IPS DF 6.9 (cell line): ENCODE measurements around the gene DUSP28.

Experiments used
- DNase-seq: peaks from one replicate; pipeline ENCODE4 v3.0.0-alpha.2; 2013; ENCODE audit warnings: low read depth, low spot score
- H3K27ac ChIP-seq: one replicate; pipeline ENCODE4 v1.5.1; 2013; ENCODE audit warnings: low read length, control low read depth
- H3K27me3 ChIP-seq: 2 replicates; pipeline ENCODE4 v1.6.1; 2013; ENCODE audit warnings: mild to moderate bottlenecking, low read length; ENCODE audit not compliant: control insufficient read depth, insufficient read depth
- H3K36me3 ChIP-seq: 2 replicates; pipeline ENCODE4 v1.6.1; 2013; ENCODE audit warnings: low read length; ENCODE audit not compliant: control insufficient read depth, insufficient read depth
- H3K4me1 ChIP-seq: 2 replicates; pipeline ENCODE4 v1.6.1; 2013; ENCODE audit warnings: low read length; ENCODE audit not compliant: control insufficient read depth, insufficient read depth
- H3K4me3 ChIP-seq: 2 replicates; pipeline ENCODE4 v1.5.1; 2013; ENCODE audit warnings: mild to moderate bottlenecking, low read length
- H3K9me3 ChIP-seq: 2 replicates; pipeline ENCODE4 v1.6.1; 2013; ENCODE audit warnings: low read length, inconsistent platforms; ENCODE audit not compliant: control insufficient read depth, insufficient read depth
- WGBS: extraction: QIAGEN DNeasy Blood & Tissue Kit; methylation state at CpG from one replicate; pipeline ENCODE4 v1.1.7; 2013; ENCODE audit warnings: mixed read lengths, missing lambda C conversion rate; ENCODE audit not compliant: insufficient read length, insufficient coverage; 5-methylcytosine and 5-hydroxymethylcytosine counted together

The DUSP28 gene

DNA sequence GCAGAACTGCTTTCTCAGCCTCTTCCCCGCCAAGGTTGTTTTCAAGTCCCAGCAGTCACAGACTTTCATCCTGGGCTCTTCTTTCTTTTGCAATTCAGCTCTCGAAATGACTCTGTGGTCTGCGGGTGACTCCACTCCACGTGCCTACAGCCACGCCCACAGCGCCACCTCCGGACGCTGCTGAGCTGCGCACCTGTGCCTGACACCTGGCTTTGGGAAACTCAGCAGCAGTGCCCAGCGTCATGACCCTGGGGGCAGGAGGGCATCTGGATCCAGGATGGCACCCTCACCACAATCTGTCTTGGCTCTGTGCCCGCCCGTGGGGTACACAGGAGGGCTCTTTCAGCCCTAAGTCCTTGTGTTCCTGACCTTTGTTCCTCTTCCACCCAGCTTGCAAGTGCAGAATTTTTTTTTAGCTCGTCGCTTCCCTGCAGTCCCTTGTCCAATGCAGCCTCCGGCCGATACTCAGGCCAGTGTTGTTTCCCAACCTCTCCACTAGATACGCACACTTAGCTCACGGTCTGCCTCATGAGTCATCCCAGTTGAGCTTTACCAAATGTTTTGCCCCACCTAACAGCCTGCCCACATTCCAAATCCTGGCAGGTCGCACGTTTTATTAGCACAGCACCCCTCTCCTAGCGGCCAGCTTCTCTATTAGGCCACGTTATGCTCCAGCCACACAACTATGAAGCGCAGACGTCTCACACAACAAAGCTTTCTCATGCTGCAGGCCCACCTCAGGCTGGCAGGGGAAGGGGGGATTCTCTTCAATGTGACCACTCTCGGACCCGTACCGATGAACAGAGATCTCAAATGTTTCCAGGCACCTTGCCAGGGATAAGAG is 19.8 kb downstream of the DUSP28 start:
- no peaks in the 10 kb centered on the region for H3K27me3 ChIP-seq
- no peaks in the 10 kb centered on the region for H3K9me3 ChIP-seq
- WGBS: no CpG with 5 or more reads among the region's 27 CpGs
- H3K4me1 ChIP-seq: peaks cover 4% of the 10 kb centered on the region
- no peak overlapping the region for H3K4me3 ChIP-seq
- H3K36me3 ChIP-seq: no peaks in the 10 kb centered on the region
- no peak overlapping the region for H3K27ac ChIP-seq
- no peak for DNase-seq

DNA sequence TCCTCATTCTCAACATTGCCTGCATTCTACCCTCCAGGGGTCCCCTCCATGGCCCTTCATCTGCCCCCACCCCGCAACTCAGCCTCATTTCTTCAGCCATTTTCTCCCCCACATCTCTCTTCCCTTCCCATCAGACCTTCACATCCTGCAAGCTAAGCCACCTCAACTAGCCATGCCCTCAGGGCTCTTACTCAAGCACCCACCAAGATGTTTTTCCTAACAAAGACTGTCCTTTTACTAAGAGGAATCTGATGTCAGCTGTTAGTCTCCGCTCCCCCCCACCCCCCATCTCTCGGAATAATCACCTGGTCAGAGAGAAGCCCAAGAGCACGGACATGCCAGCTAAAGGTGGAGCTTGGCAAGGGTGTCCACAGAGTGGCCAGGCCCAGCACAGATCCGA is 21.7 kb downstream of the DUSP28 start:
- Histone ChIP-seq H3K9me3 (no peaks in the 10 kb centered on the region), H3K36me3 (no peaks in the 10 kb centered on the region), H3K4me1 (peaks cover 7% of the 10 kb centered on the region), H3K4me3 (no peak overlapping the region), H3K27ac (no peak overlapping the region), H3K27me3 (no peaks in the 10 kb centered on the region)
- no CpG with 5 or more reads among the region's 5 CpGs for WGBS
- DNase-seq: no peak

DNA sequence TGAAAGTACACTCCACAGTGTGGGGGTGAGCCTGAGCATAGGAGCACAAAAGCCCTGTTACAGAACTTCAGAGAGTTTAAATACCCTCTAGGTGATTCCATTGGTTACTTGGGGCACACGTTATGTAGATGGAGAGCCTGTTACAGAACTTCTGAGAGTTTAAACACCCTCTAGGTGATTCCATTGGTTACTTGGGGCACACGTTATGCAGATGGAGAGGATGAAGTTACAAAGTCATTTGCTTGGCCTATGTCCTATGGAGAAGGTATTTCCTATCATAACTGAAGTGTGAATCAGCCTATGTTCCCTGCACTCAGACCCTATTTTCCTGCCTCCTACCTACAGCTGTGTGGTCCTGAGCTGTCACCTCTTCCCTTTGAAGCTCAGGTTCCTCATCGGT is 22.6 kb downstream of the DUSP28 start:
- Histone ChIP-seq H3K36me3 (no peaks in the 10 kb centered on the region), H3K27me3 (no peaks in the 10 kb centered on the region), H3K4me3 (no peak overlapping the region), H3K9me3 (no peaks in the 10 kb centered on the region), H3K4me1 (peaks cover 8% of the 10 kb centered on the region), H3K27ac (no peak overlapping the region)
- no CpG with 5 or more reads among the region's 3 CpGs for WGBS
- DNase-seq: no peak

DNA sequence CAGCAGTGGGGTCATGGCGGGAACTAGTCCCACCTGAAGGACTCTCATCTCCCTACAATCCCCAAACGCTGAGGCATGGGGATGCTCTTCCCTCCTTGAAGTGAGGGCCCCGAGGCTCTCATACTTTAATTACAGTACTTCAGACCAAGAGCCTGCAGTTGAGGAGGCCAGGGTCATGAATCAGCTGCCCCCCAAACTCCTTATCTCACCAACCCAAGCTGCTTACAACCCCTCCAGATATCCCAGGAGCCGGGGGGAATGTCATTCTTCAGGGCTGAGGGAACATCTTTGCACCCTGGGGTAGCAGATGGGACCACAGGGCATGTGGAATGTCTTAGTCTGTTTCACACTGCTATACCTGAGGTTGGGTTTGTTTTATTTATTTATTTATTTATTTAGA is 23.6 kb downstream of the DUSP28 start:
- H3K9me3 ChIP-seq: no peaks in the 10 kb centered on the region
- no peak overlapping the region for H3K4me3 ChIP-seq
- DNase-seq: no peak
- peaks cover 10% of the 10 kb centered on the region for H3K4me1 ChIP-seq
- WGBS: no CpG with 5 or more reads among the region's 4 CpGs
- H3K27me3 ChIP-seq: no peaks in the 10 kb centered on the region
- H3K27ac ChIP-seq: no peak overlapping the region
- no peaks in the 10 kb centered on the region for H3K36me3 ChIP-seq

DNA sequence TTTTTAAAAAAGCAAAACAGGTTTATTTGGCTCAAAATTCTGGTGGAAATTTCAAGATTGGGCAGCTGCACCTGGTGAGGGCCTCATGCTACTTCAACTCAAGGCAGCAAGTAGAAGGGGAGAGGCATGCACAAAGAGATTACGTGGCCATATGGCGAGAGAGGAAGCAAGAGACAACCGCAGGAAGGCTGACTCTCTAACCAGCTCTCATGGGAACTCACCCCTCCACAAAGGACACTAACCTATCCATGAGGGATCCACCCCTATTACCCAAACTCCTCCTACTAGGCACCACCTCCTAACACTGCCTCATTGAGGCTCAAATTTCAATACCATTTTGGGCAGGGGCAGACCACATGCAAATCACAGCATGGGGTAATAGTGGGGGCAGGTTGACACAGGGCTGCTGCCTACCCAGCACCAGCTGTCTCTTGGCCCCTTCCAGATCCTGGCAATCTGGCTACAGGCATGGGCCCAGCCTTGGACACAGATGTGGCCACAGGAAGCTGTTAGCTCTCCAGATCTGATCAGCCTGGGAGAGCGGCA is 24.4 kb downstream of the DUSP28 start:
- H3K4me3 ChIP-seq: no peak overlapping the region
- no peak for DNase-seq
- no CpG with 5 or more reads among the region's 4 CpGs for WGBS

DNA sequence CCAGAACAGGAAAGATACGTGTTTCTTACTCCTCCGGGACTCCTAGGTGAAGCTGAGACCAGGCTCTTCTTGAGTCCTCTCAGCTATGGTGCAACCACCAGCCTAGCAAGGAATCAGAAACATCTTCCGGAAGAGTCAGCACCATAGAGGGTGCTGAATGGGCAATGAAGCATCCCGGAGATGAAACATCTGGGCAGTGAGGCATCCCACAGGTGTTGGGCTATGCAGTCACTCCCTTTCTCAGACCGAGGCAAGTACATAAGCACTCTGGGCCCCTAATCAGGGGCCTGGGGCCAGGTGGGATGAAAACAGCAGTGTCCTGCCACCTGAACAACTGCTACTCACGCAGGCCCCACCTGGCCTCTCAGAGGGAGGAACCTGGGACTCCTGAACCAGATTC is 24.9 kb downstream of the DUSP28 start:
- WGBS: no CpG with 5 or more reads among the region's 6 CpGs
- Histone ChIP-seq H3K4me1 (peaks cover 8% of the 10 kb centered on the region), H3K9me3 (no peaks in the 10 kb centered on the region), H3K36me3 (peaks cover 3% of the 10 kb centered on the region; the same call in 1 of the 2 replicates), H3K27ac (no peak overlapping the region), H3K4me3 (peak overlapping the region; percentile 96; the same call in 1 of the 2 replicates), H3K27me3 (no peaks in the 10 kb centered on the region)
- DNase-seq: no peak

More for the DNA sequence above, 24.4 kb downstream of the DUSP28 start:
- peaks cover 9% of the 10 kb centered on the region for H3K4me1 ChIP-seq
- peaks cover 3% of the 10 kb centered on the region; the same call in 1 of the 2 replicates for H3K36me3 ChIP-seq
- H3K9me3 ChIP-seq: no peaks in the 10 kb centered on the region
- H3K27ac ChIP-seq: no peak overlapping the region
- H3K27me3 ChIP-seq: no peaks in the 10 kb centered on the region

DNA sequence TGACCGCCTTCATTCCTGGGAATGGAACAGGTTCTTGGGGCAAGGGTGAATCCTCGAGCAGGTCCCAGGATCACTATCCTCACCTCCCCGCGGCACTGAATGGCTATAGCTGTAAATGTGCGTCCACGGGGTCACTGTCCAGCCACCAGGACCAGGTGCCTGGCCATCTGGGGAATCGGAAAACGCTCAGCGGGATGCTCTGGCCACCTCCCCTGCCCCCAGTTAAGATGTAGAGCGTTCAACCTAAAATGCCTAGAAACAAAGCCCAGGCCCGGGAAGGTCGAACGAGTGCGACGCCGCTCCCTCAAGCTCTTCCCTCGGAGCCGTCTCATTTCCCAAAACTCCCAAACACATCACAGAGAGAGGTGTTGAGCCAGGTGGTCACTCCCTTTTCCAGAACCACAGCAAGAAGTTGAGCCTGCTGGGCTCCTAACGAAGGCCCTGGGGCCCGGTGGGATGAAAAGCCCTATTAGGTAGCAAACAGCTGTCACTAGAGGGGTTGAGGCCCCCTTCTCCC is 25.6 kb downstream of the DUSP28 start:
- DNase-seq: no peak
- no peak overlapping the region for H3K27ac ChIP-seq
- H3K9me3 ChIP-seq: no peaks in the 10 kb centered on the region
- H3K4me1 ChIP-seq: peaks cover 8% of the 10 kb centered on the region
- peak overlapping the region; percentile 96 for H3K4me3 ChIP-seq
- WGBS: no CpG with 5 or more reads among the region's 20 CpGs
- H3K36me3 ChIP-seq: peaks cover 3% of the 10 kb centered on the region; the same call in 1 of the 2 replicates
- H3K27me3 ChIP-seq: no peaks in the 10 kb centered on the region

DNA sequence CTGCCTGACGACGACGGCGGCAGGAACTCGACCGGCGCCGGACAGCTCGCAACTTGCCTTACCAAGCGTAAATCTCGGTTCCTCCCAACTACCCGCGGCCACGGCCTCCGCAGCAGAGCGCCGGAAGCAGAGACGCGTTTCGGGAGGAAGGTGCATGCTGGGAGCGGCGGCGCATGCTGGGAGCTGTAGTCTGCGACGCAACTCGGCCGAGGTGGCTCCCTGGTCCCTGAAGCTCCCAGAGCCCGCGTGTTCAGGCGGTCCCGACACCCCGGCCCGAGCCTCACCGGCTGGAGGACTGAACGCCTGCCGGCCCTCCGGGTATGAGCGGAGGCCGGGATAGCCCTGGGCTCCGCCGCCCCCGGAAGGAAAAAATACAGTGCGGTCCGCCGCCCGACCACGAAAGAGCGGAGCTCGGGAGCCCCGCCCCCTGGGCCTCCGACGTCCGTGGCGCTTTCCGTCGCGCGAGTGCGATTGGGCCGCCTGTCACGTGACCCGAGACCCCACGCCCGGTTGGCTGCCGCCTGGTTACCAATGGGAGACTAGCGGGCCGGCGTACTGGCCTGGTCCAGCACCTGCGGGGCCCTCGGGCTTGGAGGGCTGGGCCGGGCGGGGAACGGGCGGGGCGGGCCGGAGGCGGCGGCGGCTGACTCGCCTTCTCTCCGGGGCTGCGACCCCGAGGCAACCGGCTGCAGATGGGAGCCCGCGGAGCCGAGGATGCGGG is 26.2 kb downstream of the DUSP28 start, which contains the start of gene CAPN10:
CAPN10 (plus strand) TSS at position 537 of the 721 bp plus-strand sequence; CDS start at position 715, 178 bp downstream.
- Histone ChIP-seq H3K4me1 (peaks cover 8% of the 10 kb centered on the region), H3K27ac (no peak within 1 kb of the TSS), H3K4me3 (peak within 1 kb of the TSS; percentile 96), H3K9me3 (no peaks in the 10 kb centered on the region), H3K27me3 (no peaks in the 10 kb centered on the region), H3K36me3 (peaks cover 3% of the 10 kb centered on the region; the same call in 1 of the 2 replicates)
- peak; percentile 80 for DNase-seq
- no CpG with 5 or more reads among the region's 88 CpGs for WGBS

DNA sequence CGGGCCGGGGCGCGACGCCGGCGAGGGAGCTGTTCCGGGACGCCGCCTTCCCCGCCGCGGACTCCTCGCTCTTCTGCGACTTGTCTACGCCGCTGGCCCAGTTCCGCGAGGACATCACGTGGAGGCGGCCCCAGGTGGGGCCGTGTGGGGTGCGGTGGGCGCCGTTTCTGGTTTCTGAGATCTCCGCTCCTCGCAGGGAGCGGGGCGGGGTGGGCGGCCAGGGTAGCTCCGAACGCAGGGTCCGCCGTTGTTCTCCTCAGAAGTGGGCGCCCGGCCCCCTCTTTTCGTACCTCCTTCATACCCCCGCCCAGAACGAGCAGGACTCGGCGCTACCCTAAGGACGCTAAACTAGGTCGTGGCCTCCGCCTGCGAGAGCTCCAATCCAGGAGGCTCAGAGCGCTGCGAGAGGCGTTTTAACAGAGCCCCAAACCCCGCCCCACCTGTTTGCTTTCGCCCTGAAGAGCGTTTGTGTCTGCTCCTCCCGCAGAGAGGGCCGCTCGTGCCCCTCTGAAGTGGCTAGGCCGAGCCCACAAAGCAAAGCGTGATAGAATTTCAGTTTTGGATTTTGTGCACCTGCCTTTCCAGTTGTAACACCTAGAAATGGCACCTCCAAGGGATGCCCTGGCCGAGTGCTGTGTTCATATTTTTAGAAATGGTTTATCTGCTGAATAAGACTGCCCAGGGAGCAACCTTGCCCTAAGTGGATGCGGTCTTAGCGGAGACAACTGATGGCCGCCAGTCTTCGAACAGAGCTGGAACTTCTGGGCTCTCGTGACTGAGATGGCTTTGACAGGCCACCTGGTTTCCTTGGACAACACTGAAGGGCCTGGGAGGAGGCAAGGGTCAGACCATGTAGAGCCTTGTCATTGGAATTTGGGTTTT is 27.0 kb downstream of the DUSP28 start:
- peaks cover 7% of the 10 kb centered on the region for H3K36me3 ChIP-seq
- peaks cover 8% of the 10 kb centered on the region for H3K4me1 ChIP-seq
- H3K27ac ChIP-seq: no peak overlapping the region
- WGBS: no CpG with 5 or more reads among the region's 62 CpGs
- no peaks in the 10 kb centered on the region for H3K27me3 ChIP-seq
- peak overlapping the region; percentile 96; the same call in 1 of the 2 replicates for H3K4me3 ChIP-seq
- no peaks in the 10 kb centered on the region for H3K9me3 ChIP-seq
- DNase-seq: no peak
